K562 (cell line): Measurements from ENCODE around the gene HKDC1. TPM values are rescaled to one million over a fixed set of nuclear protein-coding genes. Genes with fewer than 3 reads are reported as not detected.

Experiments
- CHD2 ChIP-seq: IDR thresholded peaks from 2 replicates; pipeline ENCODE4 v1.6.1; 2011; ENCODE audit warnings: low read depth, low read length
- E2F6 ChIP-seq, 2 experiments: IDR thresholded peaks; 2 replicates each; pipeline ENCODE4 v1.6.1; 2011; ENCODE audit warnings: borderline replicate concordance in 1 of 2, control low read depth in 1 of 2, low read depth in 1 of 2, low read length in 1 of 2, mild to moderate bottlenecking in 1 of 2, mixed read lengths in 1 of 2, moderate library complexity in 1 of 2; ENCODE audit not compliant: insufficient read depth in 1 of 2, insufficient read length in 1 of 2, poor library complexity in 1 of 2, severe bottlenecking in 1 of 2; ENCODE audit errors: extremely low read depth in 1 of 2
- EP300 ChIP-seq: IDR thresholded peaks from 2 replicates; pipeline ENCODE4 v1.6.1; 2012; ENCODE audit warnings: low read length, improper control_type of control experiment
- EP400 ChIP-seq: fragments of 450-650 bp; IDR thresholded peaks from 2 replicates; pipeline ENCODE4 v1.6.1; 2017; ENCODE audit warnings: antibody characterized with exemption, mild to moderate bottlenecking, moderate library complexity
- NEUROD1 ChIP-seq: fragments of 150-350 bp; IDR thresholded peaks from 2 replicates; pipeline ENCODE4 v1.6.1; 2014; ENCODE audit warnings: borderline replicate concordance, low read length, low read depth; ENCODE audit not compliant: partially characterized antibody
- NR2C1 ChIP-seq, 2 experiments: fragments of 450-650 bp; IDR thresholded peaks; 2 replicates each; pipeline ENCODE4 v1.6.1; 2017; ENCODE audit warnings: mild to moderate bottlenecking in 2 of 2, antibody characterized with exemption in 1 of 2, inconsistent platforms in 1 of 2, missing compliant biosample characterization in 1 of 2, missing genetic modification characterization in 1 of 2
- NR4A1 ChIP-seq, 2 experiments: fragments of 250-450 bp in 1 of 2; fragments of 450-650 bp in 1 of 2; sonication (Bioruptor Pico) in 1 of 2; IDR thresholded peaks; 2 replicates each; pipeline versions ENCODE4 v1.4.0 to v1.6.1; 2016 to 2020; ENCODE audit warnings: mild to moderate bottlenecking in 2 of 2, missing compliant biosample characterization in 1 of 2, missing genetic modification characterization in 1 of 2, moderate library complexity in 1 of 2
- NRF1 ChIP-seq, 2 experiments: fragments of 450-650 bp; IDR thresholded peaks in 1 of 2; conservative IDR thresholded peaks in 1 of 2; 2 replicates each; pipeline ENCODE4 v1.6.1; 2014; ENCODE audit warnings: mild to moderate bottlenecking in 2 of 2
- RBM14 ChIP-seq: fragments of 200-400 bp; formaldehyde crosslinking; IDR thresholded peaks from 2 replicates; pipeline ENCODE4 v1.6.1; 2018; ENCODE audit warnings: low read depth, mild to moderate bottlenecking, low read length, moderate library complexity, borderline replicate concordance; ENCODE audit not compliant: insufficient read depth
- SREBF2 ChIP-seq: sonication (generic); formaldehyde crosslinking; IDR thresholded peaks from 2 replicates; pipeline ENCODE4 v1.4.0; 2020; ENCODE audit warnings: mild to moderate bottlenecking, missing genetic modification reagents
- STAT5B ChIP-seq: fragments of 250-450 bp; sonication (Bioruptor Pico); IDR thresholded peaks from 2 replicates; pipeline ENCODE4 v1.8.0; 2021; ENCODE audit warnings: mild to moderate bottlenecking, inconsistent platforms
- ZNF586 ChIP-seq: fragments of 450-650 bp; formaldehyde crosslinking; conservative IDR thresholded peaks from 2 replicates; pipeline ENCODE4 v1.4.0; 2020; ENCODE audit warnings: mild to moderate bottlenecking, moderate library complexity
- ZNF766 ChIP-seq: fragments of 200-800 bp; sonication (Bioruptor generic); conservative IDR thresholded peaks from 2 replicates; pipeline ENCODE4 v1.6.1; 2016; ENCODE audit warnings: missing genetic modification characterization, missing compliant biosample characterization
- polyA plus RNA-seq, 8 experiments: library from polyadenylated mRNA; depleted of rRNA in 4 of 8; stranded (reverse) in 5 of 8; unstranded in 3 of 8; fragments of >200 nt; fragmentation: Nextera tagmentation in 2 of 8; fragmentation: Illumina TruSeq in 1 of 8; extraction: Ambion mirVana in 2 of 8; extraction: Trizol in 1 of 8; gene quantifications; 2 replicates each; pipeline versions ENCODE4 v1.2.1 to v1.2.3, GENCODE V29; 2011 to 2014; ENCODE audit warnings: inconsistent platforms in 1 of 8, missing spikeins in 1 of 8
- total RNA-seq, 7 experiments: library from RNA; depleted of rRNA in 6 of 7; stranded (reverse); fragments of >200 nt in 6 of 7; fragmentation: Illumina TruSeq in 2 of 7; extraction: Trizol in 2 of 7; gene quantifications; 2 replicates each; pipeline versions ENCODE4 v1.2.1 to v1.2.3, GENCODE V29; 2011 to 2021; ENCODE audit warnings: low replicate concordance in 1 of 7
- TF ChIP-seq, protein P1 (sequence below): fragments of 450-650 bp; IDR thresholded peaks from 2 replicates; pipeline ENCODE4 v1.6.1; 2016; ENCODE audit warnings: mild to moderate bottlenecking, moderate library complexity

HKDC1 gene
- total and polyA plus RNA-seq, 9 of the 15 experiments (the other 6 are each of a cell fraction or from before 2014, with no cell fraction given) = 0.04 to 0.22 (median 0.11) TPM; not detected in 5

DNA sequence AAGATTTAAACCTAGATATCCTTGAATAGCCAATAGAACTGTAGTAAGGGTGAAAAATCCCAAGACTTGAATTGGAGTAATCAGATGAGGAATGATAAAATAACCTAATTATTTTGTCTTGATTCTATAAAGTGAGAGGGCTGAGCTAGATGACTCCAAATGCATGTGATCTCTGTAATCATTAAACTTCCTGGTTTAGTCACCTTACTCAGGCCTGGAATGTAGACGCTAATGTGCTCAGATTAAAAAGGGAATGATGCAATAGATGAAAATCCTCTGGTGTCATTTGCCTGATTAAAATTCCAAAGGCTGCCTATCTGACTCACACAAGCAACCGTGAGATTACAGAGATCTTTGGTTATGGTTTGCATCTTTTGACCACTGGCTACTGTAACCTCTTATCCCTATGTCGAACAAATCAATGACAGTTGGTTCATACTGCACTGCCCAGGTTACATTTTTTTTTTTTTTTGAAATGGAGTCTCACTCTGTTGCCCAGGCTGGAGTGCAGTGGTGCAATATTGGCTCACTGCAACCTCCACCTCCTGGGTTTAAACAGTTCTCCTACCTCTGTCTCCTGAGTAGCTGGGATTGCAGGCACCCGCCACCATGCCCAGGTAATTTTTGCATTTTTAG lies 2.9 kb upstream of the HKDC1 start (continued):
- TF ChIP-seq, protein P1, sequence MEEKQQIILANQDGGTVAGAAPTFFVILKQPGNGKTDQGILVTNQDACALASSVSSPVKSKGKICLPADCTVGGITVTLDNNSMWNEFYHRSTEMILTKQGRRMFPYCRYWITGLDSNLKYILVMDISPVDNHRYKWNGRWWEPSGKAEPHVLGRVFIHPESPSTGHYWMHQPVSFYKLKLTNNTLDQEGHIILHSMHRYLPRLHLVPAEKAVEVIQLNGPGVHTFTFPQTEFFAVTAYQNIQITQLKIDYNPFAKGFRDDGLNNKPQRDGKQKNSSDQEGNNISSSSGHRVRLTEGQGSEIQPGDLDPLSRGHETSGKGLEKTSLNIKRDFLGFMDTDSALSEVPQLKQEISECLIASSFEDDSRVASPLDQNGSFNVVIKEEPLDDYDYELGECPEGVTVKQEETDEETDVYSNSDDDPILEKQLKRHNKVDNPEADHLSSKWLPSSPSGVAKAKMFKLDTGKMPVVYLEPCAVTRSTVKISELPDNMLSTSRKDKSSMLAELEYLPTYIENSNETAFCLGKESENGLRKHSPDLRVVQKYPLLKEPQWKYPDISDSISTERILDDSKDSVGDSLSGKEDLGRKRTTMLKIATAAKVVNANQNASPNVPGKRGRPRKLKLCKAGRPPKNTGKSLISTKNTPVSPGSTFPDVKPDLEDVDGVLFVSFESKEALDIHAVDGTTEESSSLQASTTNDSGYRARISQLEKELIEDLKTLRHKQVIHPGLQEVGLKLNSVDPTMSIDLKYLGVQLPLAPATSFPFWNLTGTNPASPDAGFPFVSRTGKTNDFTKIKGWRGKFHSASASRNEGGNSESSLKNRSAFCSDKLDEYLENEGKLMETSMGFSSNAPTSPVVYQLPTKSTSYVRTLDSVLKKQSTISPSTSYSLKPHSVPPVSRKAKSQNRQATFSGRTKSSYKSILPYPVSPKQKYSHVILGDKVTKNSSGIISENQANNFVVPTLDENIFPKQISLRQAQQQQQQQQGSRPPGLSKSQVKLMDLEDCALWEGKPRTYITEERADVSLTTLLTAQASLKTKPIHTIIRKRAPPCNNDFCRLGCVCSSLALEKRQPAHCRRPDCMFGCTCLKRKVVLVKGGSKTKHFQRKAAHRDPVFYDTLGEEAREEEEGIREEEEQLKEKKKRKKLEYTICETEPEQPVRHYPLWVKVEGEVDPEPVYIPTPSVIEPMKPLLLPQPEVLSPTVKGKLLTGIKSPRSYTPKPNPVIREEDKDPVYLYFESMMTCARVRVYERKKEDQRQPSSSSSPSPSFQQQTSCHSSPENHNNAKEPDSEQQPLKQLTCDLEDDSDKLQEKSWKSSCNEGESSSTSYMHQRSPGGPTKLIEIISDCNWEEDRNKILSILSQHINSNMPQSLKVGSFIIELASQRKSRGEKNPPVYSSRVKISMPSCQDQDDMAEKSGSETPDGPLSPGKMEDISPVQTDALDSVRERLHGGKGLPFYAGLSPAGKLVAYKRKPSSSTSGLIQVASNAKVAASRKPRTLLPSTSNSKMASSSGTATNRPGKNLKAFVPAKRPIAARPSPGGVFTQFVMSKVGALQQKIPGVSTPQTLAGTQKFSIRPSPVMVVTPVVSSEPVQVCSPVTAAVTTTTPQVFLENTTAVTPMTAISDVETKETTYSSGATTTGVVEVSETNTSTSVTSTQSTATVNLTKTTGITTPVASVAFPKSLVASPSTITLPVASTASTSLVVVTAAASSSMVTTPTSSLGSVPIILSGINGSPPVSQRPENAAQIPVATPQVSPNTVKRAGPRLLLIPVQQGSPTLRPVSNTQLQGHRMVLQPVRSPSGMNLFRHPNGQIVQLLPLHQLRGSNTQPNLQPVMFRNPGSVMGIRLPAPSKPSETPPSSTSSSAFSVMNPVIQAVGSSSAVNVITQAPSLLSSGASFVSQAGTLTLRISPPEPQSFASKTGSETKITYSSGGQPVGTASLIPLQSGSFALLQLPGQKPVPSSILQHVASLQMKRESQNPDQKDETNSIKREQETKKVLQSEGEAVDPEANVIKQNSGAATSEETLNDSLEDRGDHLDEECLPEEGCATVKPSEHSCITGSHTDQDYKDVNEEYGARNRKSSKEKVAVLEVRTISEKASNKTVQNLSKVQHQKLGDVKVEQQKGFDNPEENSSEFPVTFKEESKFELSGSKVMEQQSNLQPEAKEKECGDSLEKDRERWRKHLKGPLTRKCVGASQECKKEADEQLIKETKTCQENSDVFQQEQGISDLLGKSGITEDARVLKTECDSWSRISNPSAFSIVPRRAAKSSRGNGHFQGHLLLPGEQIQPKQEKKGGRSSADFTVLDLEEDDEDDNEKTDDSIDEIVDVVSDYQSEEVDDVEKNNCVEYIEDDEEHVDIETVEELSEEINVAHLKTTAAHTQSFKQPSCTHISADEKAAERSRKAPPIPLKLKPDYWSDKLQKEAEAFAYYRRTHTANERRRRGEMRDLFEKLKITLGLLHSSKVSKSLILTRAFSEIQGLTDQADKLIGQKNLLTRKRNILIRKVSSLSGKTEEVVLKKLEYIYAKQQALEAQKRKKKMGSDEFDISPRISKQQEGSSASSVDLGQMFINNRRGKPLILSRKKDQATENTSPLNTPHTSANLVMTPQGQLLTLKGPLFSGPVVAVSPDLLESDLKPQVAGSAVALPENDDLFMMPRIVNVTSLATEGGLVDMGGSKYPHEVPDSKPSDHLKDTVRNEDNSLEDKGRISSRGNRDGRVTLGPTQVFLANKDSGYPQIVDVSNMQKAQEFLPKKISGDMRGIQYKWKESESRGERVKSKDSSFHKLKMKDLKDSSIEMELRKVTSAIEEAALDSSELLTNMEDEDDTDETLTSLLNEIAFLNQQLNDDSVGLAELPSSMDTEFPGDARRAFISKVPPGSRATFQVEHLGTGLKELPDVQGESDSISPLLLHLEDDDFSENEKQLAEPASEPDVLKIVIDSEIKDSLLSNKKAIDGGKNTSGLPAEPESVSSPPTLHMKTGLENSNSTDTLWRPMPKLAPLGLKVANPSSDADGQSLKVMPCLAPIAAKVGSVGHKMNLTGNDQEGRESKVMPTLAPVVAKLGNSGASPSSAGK = peak; percentile 28; the same call in 1 of the 2 replicates
- TF ChIP-seq E2F6 (IDR thresholded peaks at IDR 0.05; ENCODE audit: borderline replicate concordance in 1 of 2, extremely low read depth in 1 of 2, insufficient read depth in 1 of 2, insufficient read length in 1 of 2, low read depth in 1 of 2, low read length in 1 of 2, poor library complexity in 1 of 2, severe bottlenecking in 1 of 2) = no peak
- peak; percentile 73 for TF ChIP-seq NEUROD1
- TF ChIP-seq CHD2 = no peak
- TF ChIP-seq NR4A1 (CRISPR knock-in tag; IDR thresholded peaks at IDR 0.05) = no peak
- peak; percentile 57; the same call in 1 of the 2 replicates for TF ChIP-seq NR4A1 (tag; IDR thresholded peaks at IDR 0.05)
- peak; percentile 18 to 27; a peak in 2 of 4 replicates for TF ChIP-seq NRF1 (conservative IDR thresholded peaks at IDR 0.05 in 1 of 2, IDR thresholded peaks at IDR 0.05 in 1 of 2)
- TF ChIP-seq NR2C1 (IDR thresholded peaks at IDR 0.05) = no peak
- peak; percentile 10; the same call in 1 of the 2 replicates for TF ChIP-seq NR2C1 (tag; IDR thresholded peaks at IDR 0.05)
- no peak for TF ChIP-seq STAT5B (CRISPR knock-in tag)
- TF ChIP-seq EP300 = peak; percentile 94
- 0 out of 2 replicates have a peak, but pooled peaks have one; percentile 35 for TF ChIP-seq SREBF2 (CRISPR knock-in tag)
- TF ChIP-seq RBM14 = no peak
- TF ChIP-seq ZNF766 (CRISPR knock-in tag) = peak; percentile 68
- peak; percentile 82 for TF ChIP-seq EP400
- 0 out of 2 replicates have a peak, but pooled peaks have one; percentile 68 for TF ChIP-seq ZNF586 (CRISPR knock-in tag)
